KOPT-K1 (cell line): ENCODE data around the gene ROBO1.

Source experiments
- H3K27ac ChIP-seq: fragments of 200-600 bp; sonication (generic); 2 replicates; pipeline ENCODE4 v1.5.1; 2016; ENCODE audit warnings: antibody characterized with exemption, mild to moderate bottlenecking, low read depth, low read length; ENCODE audit not compliant: poor library complexity, severe bottlenecking
- H3K36me3 ChIP-seq: fragments of 200-600 bp; sonication (generic); 2 replicates; pipeline ENCODE4 v1.5.1; 2017; ENCODE audit warnings: antibody characterized with exemption, mild to moderate bottlenecking, low read length, moderate library complexity; ENCODE audit not compliant: insufficient read depth
- H3K9me3 ChIP-seq: fragments of 200-600 bp; sonication (generic); 2 replicates; pipeline ENCODE4 v1.5.1; 2017; ENCODE audit warnings: antibody characterized with exemption, low read length, mild to moderate bottlenecking; ENCODE audit not compliant: insufficient read depth, poor library complexity, severe bottlenecking

Gene ROBO1

GRCh38 chr3:79052054-79052681 is 715.6 kb downstream of the ROBO1 start:
- no peaks in the 10 kb centered on the region for H3K9me3 ChIP-seq
- no peak overlapping the region for H3K27ac ChIP-seq

GRCh38 chr3:79047581-79047980 is 720.2 kb downstream of the ROBO1 start:
- no peaks in the 10 kb centered on the region for H3K9me3 ChIP-seq
- no peak overlapping the region for H3K27ac ChIP-seq
- no peaks in the 10 kb centered on the region for H3K36me3 ChIP-seq

More at GRCh38 chr3:79052054-79052681, 715.6 kb downstream of the ROBO1 start:
- no peaks in the 10 kb centered on the region for H3K36me3 ChIP-seq

- no peaks in the 10 kb centered on the region for H3K36me3 ChIP-seq
- no peak overlapping the region for H3K27ac ChIP-seq
- H3K9me3 ChIP-seq = no peaks in the 10 kb centered on the region
These were observed 726.2 kb downstream of the ROBO1 start for GRCh38 chr3:79041621-79042020.

DNA sequence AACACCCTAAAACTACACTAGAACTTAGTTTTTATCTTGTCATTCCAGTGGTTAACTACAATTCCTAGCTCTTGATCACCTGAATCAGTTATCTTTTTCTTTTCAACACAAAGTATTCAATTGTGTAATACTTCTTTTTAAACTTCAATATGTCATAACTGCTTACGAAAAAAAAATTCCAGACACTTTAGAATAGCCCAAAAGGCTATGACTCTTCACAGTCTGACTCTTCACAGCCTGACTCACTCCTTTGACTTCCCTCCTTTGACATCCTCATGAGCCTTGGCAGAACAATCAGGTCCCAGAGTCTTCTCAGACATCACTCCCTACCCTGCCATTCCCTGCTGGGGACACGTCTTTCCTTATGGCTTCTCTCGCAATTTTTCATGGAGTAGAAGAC is 727.1 kb downstream of the ROBO1 start:
- Histone ChIP-seq H3K27ac (no peak overlapping the region), H3K36me3 (no peaks in the 10 kb centered on the region), H3K9me3 (no peaks in the 10 kb centered on the region)

DNA sequence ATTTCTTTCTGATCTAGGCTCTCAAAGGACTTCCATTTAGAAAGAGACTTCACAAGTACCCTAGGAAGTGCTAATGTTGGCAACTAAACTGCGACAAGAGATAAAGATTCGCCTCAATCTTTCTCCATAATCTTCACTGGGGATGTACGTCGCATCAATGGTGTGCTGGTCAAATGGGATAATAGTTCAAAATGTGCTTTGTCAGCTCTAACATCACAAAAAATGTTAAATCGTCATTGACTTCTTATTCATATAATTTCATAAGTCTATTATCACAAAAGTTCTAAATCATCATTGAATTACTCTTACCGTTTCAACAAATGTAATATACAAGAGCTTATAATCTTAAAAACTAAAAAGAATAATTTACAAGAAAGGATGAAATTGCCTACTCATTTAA is 727.7 kb downstream of the ROBO1 start:
- Histone ChIP-seq H3K9me3 (no peaks in the 10 kb centered on the region), H3K36me3 (no peaks in the 10 kb centered on the region), H3K27ac (no peak overlapping the region)

DNA sequence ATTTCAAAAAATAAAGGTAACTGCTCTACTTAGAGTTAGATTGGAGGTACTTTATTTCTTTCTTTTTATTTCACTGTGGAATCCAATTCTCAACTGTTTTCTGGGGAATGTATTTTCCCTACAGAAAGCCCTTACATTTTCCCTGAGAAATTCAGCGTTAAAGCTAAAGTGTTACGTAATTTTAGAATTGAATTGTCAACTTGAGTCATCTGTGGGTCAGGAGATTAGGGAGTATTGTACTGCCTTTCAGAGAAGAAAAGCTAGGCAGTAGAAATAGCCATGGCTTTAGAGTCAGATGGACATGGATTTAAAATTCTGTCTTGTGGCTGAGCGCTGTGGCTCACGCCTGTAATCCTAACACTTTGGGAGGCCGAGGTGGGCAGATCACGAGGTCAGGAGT is 728.6 kb downstream of the ROBO1 start:
- Histone ChIP-seq H3K36me3 (no peaks in the 10 kb centered on the region), H3K27ac (no peak overlapping the region), H3K9me3 (no peaks in the 10 kb centered on the region)

GRCh38 chr3:79038636-79039035 is 729.2 kb downstream of the ROBO1 start:
- Histone ChIP-seq H3K36me3 (no peaks in the 10 kb centered on the region), H3K27ac (no peak overlapping the region), H3K9me3 (no peaks in the 10 kb centered on the region)

DNA sequence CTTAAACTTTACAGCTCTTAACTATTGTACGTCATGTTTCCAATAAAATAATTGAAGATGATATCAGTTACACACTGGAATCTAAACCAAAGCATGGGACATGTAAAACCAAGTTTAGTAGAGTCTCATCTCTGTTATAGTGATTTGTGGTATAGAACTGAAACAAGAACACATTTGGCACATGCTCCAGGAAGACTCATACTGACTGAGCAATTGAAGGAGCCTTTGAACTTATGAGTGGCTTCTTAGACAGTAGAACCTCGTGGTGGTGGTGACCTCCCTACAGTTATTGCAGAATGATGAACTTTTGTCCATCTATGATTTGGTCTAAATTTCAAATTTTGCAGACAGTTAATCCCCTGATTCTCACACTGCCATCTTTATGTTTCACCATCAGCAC is 729.7 kb downstream of the ROBO1 start:
- H3K27ac ChIP-seq = no peak overlapping the region
- H3K9me3 ChIP-seq = no peaks in the 10 kb centered on the region
- no peaks in the 10 kb centered on the region for H3K36me3 ChIP-seq

GRCh38 chr3:79032686-79033318 is 735.0 kb downstream of the ROBO1 start:
- H3K27ac ChIP-seq = no peak overlapping the region
- no peaks in the 10 kb centered on the region for H3K36me3 ChIP-seq
- H3K9me3 ChIP-seq = no peaks in the 10 kb centered on the region

DNA sequence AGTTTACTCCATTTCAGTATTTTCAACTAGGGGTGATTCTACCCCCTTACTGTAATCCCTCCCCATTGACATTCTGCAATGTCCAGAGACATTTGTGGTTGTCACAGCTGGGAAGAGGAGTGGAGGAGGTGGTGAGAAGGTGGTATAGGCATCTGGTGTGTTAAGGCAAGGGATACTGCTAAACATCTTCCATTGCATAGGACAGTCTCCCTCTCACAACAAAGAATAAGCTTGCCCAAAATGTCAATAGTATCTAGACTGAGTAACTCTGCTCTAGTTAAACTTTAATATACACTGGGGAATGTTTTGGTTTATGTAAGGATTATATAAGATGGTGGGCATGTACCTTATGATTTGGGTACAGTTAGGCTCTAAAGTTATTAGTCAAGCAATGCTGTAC is 737.6 kb downstream of the ROBO1 start:
- H3K27ac ChIP-seq = no peak overlapping the region

DNA sequence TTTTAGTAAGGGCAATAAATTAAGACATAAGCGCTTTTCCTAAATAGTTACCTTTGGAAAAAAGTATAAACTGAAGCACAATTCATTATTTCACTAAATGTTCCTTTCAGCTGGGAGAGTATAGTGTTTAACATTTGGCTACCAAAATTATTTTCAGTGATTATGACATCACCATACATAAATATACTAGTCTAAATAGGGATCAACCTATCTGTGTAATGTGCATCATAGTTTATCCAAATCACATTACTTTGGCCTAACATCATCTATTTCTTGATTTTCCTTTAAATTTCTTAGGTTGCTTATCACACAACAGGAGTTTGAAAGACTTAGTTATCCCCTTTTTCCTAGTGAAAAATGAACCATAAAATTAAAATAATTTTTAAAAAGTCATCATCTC is 738.9 kb downstream of the ROBO1 start:
- H3K9me3 ChIP-seq = no peaks in the 10 kb centered on the region
- H3K36me3 ChIP-seq = no peaks in the 10 kb centered on the region
- no peak overlapping the region for H3K27ac ChIP-seq

More for the DNA sequence above, 737.6 kb downstream of the ROBO1 start:
- no peaks in the 10 kb centered on the region for H3K36me3 ChIP-seq
- no peaks in the 10 kb centered on the region for H3K9me3 ChIP-seq

DNA sequence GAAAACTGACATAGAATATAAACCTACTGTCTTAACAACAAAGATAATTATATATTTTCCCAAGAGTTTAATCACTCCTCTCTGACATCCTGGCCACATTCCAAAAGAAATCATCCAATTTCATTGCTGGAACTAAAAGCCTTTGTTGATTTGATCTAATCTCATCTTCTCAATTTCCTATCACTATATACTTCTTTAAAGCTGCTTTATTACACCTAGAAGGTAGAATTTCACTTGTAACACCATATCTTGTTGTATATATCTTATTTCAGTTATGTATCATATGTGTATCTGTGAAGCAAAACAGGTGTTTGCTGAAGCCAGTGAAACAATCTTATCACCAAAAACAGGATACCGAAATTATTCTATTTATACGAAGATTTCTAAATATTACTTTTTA is 740.2 kb downstream of the ROBO1 start:
- H3K27ac ChIP-seq = no peak overlapping the region
- H3K36me3 ChIP-seq = no peaks in the 10 kb centered on the region
- no peaks in the 10 kb centered on the region for H3K9me3 ChIP-seq

DNA sequence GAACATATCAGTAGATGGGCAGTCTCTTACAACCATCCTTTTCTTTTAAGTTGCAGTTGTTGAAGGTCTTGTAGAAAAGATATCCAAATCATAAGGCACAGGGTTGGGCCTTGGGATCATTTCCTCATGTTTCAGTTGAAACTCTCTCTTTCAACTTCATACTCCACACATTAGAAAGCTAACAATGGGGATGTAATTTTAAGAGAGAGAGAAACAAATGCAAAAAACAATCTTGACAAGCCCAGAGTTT is 747.9 kb downstream of the ROBO1 start:
- H3K27ac ChIP-seq = no peak overlapping the region
- no peaks in the 10 kb centered on the region for H3K36me3 ChIP-seq
- H3K9me3 ChIP-seq = no peaks in the 10 kb centered on the region

DNA sequence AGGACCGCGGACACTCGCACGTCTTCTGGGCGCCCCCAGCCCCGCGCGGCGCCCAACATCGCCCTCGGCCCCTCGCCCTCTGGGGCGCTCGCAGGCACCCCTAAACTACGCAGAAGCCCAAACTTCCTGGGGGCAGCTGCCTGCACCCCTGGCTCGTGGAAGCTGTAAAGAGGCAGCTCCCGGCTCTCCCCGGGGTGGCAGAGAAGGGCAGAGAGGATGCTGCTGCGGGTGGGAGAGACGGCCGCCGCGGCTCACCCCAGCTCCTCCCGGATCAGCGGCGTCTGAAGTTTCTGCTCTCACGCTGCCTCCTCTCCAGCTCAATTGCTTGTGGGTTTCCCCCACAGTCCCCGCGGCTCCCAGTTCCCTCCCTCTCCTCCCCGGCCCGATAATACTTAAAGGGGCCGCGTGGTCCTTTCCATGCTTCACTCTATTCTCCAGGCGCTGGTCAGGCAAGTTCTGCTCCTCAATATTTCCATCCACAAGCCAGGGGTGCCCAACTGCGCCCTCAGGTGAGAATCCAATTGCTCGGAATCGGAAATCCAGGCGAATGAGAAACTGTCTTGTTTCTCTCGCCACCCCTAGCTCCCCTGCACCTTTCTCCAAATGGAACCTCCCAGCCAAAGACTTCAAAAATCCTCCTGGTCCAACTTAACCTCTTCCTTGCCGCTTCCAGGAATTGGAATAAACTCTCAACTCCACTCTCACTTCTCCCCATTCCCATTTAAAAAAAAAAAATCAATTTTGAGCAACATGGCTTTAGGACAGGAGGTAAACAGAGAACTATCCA is 748.5 kb downstream of the ROBO1 start:
- H3K9me3 ChIP-seq = no peaks in the 10 kb centered on the region
- H3K27ac ChIP-seq = no peak overlapping the region
- no peaks in the 10 kb centered on the region for H3K36me3 ChIP-seq

DNA sequence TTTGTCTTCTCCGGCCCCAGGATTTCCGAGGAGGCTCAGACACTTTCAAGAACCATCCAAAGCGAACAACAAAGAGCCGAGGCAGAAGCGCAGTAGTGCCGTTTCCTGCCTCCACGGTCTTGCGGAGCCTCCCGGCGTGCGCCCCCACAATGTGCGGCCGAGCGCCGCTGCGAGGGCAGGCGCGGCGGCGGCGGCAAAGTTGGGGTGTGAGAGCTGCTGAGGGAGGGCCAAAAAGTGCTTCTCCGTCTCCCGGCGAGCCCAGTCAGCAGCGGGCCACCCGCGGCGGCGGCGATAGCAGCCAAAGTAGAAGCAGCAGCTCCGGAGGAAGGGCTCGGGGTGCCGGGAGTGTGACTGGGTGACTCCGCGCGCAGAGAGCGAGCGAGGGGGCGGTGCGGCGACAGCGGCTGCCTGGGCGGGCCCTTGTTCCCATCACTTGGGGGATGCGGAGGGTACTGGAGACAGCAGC is 749.1 kb downstream of the ROBO1 start:
- no peaks in the 10 kb centered on the region for H3K9me3 ChIP-seq
- no peaks in the 10 kb centered on the region for H3K36me3 ChIP-seq
- H3K27ac ChIP-seq = no peak overlapping the region

DNA sequence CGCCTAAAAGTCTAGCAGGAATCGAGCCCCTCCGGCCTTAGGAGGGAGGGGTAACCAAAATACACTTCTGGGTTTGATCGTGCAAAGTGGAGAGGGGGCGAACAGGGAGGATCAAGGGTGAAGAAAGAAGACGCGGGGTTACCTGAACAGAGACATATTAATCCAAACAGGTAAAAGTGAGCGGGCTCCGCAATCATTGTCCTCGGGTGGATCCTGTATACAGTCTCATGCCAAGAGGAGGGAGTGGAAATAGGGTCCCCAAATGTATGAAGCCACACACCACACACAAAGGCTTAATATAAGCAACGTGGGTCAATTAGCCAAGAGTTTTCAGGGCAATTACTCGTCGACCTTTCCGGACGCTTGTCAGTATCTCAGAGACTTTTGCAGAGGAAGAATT is 749.5 kb downstream of the ROBO1 start:
- H3K27ac ChIP-seq = no peak overlapping the region
- H3K9me3 ChIP-seq = no peaks in the 10 kb centered on the region
- H3K36me3 ChIP-seq = no peaks in the 10 kb centered on the region
